SKM-1 treated with dmso at 0.1 percent for 144 hours (cell line): ENCODE measurements around the gene THRSP.
"Not testable (repeated sequence)": the region's sequence is repeated elsewhere in the genome, so short reads cannot be mapped to it uniquely, and the experiment has no call there.

Experiments
- DNase-seq: peaks from one replicate; lab custom pipeline; 2025; ENCODE audit not compliant: unreplicated experiment; lab: John Stamatoyannopoulos, UW

THRSP gene

GRCh38 chr11:78063440-78064181 is at the start of gene THRSP:
TSS of gene THRSP (plus strand) at chr11:78063861. CDS start at chr11:78063882, 21 bp downstream.
- DNase-seq: no peak

GRCh38 chr11:78014937-78015520 is 48.6 kb upstream of the THRSP start:
- not testable (repeated sequence) for DNase-seq

GRCh38 chr11:78015878-78016277 is 47.8 kb upstream of the THRSP start:
- DNase-seq: no peak

GRCh38 chr11:78019808-78020207 is 43.9 kb upstream of the THRSP start:
- no peak for DNase-seq

GRCh38 chr11:78020246-78020645 is 43.4 kb upstream of the THRSP start:
- DNase-seq: no peak

- no peak for DNase-seq
Observed at GRCh38 chr11:78021611-78022010, 42.0 kb upstream of the THRSP start.

- DNase-seq: no peak
Observed at GRCh38 chr11:78022397-78023396, 41.0 kb upstream of the THRSP start, which contains the start of gene KCTD14. TSS of gene KCTD14 (minus strand) at chr11:78023276. CDS start at chr11:78023249, 27 bp downstream.

GRCh38 chr11:78023426-78023825 is 40.2 kb upstream of the THRSP start:
- DNase-seq: no peak

GRCh38 chr11:78025378-78025777 is 38.3 kb upstream of the THRSP start:
- DNase-seq: no peak

GRCh38 chr11:78027759-78028158 is 35.9 kb upstream of the THRSP start:
- DNase-seq: no peak

GRCh38 chr11:78028423-78028822 is 35.2 kb upstream of the THRSP start:
- not testable (repeated sequence) for DNase-seq

GRCh38 chr11:78030429-78031325 is 33.0 kb upstream of the THRSP start:
- DNase-seq: no peak

GRCh38 chr11:78031629-78032028 is 32.0 kb upstream of the THRSP start:
- no peak for DNase-seq

GRCh38 chr11:78032090-78032489 is 31.6 kb upstream of the THRSP start:
- no peak for DNase-seq

GRCh38 chr11:78033040-78033439 is 30.6 kb upstream of the THRSP start:
- no peak for DNase-seq

GRCh38 chr11:78034623-78035022 is 29.0 kb upstream of the THRSP start:
- DNase-seq: no peak

- no peak for DNase-seq
Observed at GRCh38 chr11:78036313-78036712, 27.3 kb upstream of the THRSP start.

- no peak for DNase-seq
Observed at GRCh38 chr11:78037056-78037455, 26.6 kb upstream of the THRSP start.

- no peak for DNase-seq
Observed at GRCh38 chr11:78037825-78038620, 25.6 kb upstream of the THRSP start.
